OCI-LY1 (cell line): ENCODE data around the gene ADAMTS1.

Source experiments
- H2AFZ ChIP-seq: fragments of 200-600 bp; sonication (generic), shearing (Covaris generic); 2 replicates; pipeline ENCODE4 v1.6.0; 2014; ENCODE audit warnings: antibody characterized with exemption, mild to moderate bottlenecking, low read length
- H3F3A ChIP-seq: fragments of 200-600 bp; sonication (generic), shearing (Covaris generic); 2 replicates; pipeline ENCODE4 v1.6.0; 2014; ENCODE audit warnings: mild to moderate bottlenecking, antibody characterized with exemption, low read length, moderate library complexity; ENCODE audit not compliant: insufficient read depth
- H3K27ac ChIP-seq: fragments of 200-600 bp; sonication (generic); 2 replicates; pipeline ENCODE4 v1.5.1; 2014; ENCODE audit warnings: low read length, mixed run types, mild to moderate bottlenecking, low read depth; ENCODE audit not compliant: poor library complexity, severe bottlenecking
- H3K27me3 ChIP-seq: fragments of 200-600 bp; sonication (generic); 2 replicates; pipeline ENCODE4 v1.6.0; 2014; ENCODE audit warnings: antibody characterized with exemption, mild to moderate bottlenecking, low read length, moderate library complexity; ENCODE audit not compliant: insufficient read depth
- H3K36me3 ChIP-seq: fragments of 200-600 bp; sonication (generic); 2 replicates; pipeline ENCODE4 v1.6.1; 2014; ENCODE audit warnings: mild to moderate bottlenecking, antibody characterized with exemption, low read length, moderate library complexity, mixed read lengths; ENCODE audit not compliant: insufficient read depth
- H3K4me1 ChIP-seq: fragments of 200-600 bp; sonication (generic); 2 replicates; pipeline ENCODE4 v1.5.1; 2014; ENCODE audit warnings: mild to moderate bottlenecking, low read length, moderate library complexity; ENCODE audit not compliant: insufficient read depth, severe bottlenecking
- H3K4me2 ChIP-seq: fragments of 200-600 bp; sonication (generic), shearing (Covaris generic); 2 replicates; pipeline ENCODE4 v1.6.1; 2014; ENCODE audit warnings: low read length
- H3K4me3 ChIP-seq: fragments of 200-600 bp; sonication (generic); 2 replicates; pipeline ENCODE4 v1.5.1; 2014; ENCODE audit warnings: low read length, low read depth, mild to moderate bottlenecking, mixed read lengths; ENCODE audit not compliant: poor library complexity, severe bottlenecking
- H3K79me2 ChIP-seq: fragments of 200-600 bp; shearing (Covaris generic); 2 replicates; pipeline ENCODE4 v1.6.1; 2016; ENCODE audit warnings: mixed run types, low read length, mixed read lengths; ENCODE audit not compliant: insufficient read depth
- H3K9ac ChIP-seq: fragments of 200-600 bp; sonication (generic), shearing (Covaris generic); 2 replicates; pipeline ENCODE4 v1.6.1; 2014; ENCODE audit warnings: mild to moderate bottlenecking, low read length, mixed read lengths
- H3K9me2 ChIP-seq: fragments of 200-600 bp; sonication (generic), shearing (Covaris generic); 2 replicates; pipeline ENCODE4 v1.6.1; 2014; ENCODE audit warnings: low read depth, mild to moderate bottlenecking, low read length, mixed read lengths
- H3K9me3 ChIP-seq: fragments of 200-600 bp; shearing (Covaris generic); 2 replicates; pipeline ENCODE4 v1.6.1; 2014; ENCODE audit warnings: low read length, mixed read lengths
- H4K20me1 ChIP-seq: fragments of 200-600 bp; sonication (generic), shearing (Covaris generic); 2 replicates; pipeline ENCODE4 v1.6.0; 2016; ENCODE audit warnings: mild to moderate bottlenecking, low read length; ENCODE audit not compliant: insufficient read depth
- EZH2 ChIP-seq: fragments of 200-600 bp; sonication (generic), shearing (Covaris generic); IDR thresholded peaks from 2 replicates; pipeline ENCODE4 v1.8.0; 2017; ENCODE audit warnings: borderline replicate concordance, mixed run types, mild to moderate bottlenecking, antibody characterized with exemption, low read length, moderate library complexity, mixed read lengths
- TF ChIP-seq, protein P1 (sequence below): fragments of 200-600 bp; sonication (generic), shearing (Covaris generic); IDR thresholded peaks from 2 replicates; pipeline ENCODE4 v1.5.1; 2017; ENCODE audit warnings: mild to moderate bottlenecking, antibody characterized with exemption, low read length, moderate library complexity, mixed read lengths

Gene ADAMTS1

DNA sequence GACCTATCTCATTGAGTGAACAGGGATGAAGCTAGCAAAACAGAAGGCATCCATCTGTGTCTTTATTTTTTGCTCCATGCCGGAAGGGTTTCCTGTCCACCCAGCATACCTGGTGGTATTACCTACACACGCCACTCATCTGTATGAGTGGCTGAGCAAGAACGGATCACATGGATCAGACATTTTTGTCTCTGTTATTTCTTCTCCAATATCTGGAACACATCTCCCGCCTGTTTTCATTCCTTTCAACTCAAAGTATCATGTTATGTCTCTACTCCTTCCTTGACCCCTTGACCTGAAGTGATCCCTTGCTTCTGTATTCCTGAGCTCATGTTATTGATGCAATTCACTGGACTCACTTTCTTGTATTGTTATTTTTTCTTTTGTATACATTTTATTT is 24.7 kb downstream of the ADAMTS1 start:
- H3K4me1 ChIP-seq: no peaks in the 10 kb centered on the region
- TF ChIP-seq, protein P1, sequence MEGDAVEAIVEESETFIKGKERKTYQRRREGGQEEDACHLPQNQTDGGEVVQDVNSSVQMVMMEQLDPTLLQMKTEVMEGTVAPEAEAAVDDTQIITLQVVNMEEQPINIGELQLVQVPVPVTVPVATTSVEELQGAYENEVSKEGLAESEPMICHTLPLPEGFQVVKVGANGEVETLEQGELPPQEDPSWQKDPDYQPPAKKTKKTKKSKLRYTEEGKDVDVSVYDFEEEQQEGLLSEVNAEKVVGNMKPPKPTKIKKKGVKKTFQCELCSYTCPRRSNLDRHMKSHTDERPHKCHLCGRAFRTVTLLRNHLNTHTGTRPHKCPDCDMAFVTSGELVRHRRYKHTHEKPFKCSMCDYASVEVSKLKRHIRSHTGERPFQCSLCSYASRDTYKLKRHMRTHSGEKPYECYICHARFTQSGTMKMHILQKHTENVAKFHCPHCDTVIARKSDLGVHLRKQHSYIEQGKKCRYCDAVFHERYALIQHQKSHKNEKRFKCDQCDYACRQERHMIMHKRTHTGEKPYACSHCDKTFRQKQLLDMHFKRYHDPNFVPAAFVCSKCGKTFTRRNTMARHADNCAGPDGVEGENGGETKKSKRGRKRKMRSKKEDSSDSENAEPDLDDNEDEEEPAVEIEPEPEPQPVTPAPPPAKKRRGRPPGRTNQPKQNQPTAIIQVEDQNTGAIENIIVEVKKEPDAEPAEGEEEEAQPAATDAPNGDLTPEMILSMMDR: no peak
- no peak for TF ChIP-seq EZH2
- H3K36me3 ChIP-seq: no peaks in the 10 kb centered on the region
- H2AFZ ChIP-seq: no peak overlapping the region
- H3K9me3 ChIP-seq: no peaks in the 10 kb centered on the region
- no peak overlapping the region for H3K4me3 ChIP-seq
- no peaks in the 10 kb centered on the region for H3F3A ChIP-seq
- no peaks in the 10 kb centered on the region for H3K27me3 ChIP-seq
- no peaks in the 10 kb centered on the region for H3K79me2 ChIP-seq
- H4K20me1 ChIP-seq: no peaks in the 10 kb centered on the region
- H3K9me2 ChIP-seq: no peaks in the 10 kb centered on the region
- H3K9ac ChIP-seq: no peak overlapping the region
- no peak overlapping the region for H3K27ac ChIP-seq
- H3K4me2 ChIP-seq: no peak overlapping the region

DNA sequence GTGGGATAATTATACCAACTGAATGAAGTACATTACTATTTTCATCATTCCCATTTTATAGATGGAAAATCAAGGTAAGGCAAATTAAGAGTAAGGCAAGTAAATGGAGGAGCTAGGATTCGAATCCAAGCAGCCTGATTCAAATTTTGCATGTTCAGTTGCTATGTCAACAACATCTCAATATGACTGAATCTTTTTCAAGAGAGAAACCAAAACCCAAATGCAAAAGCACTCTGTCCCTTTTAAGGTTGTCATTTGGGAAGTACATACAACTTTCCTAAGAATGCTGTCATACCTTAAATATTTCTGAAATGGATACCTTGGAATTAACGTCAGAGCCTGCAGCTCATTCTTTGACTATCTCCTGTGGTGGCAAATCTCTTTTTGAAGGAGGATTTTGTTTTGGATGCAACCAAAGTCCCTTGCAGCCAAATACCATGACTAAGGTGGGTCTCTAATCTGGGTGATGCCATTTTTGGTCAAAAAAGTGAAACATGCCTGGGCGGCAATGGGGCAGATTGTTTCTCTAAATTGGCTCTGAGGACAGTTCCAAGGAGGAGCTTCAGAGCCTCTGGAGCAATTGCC is 25.4 kb downstream of the ADAMTS1 start:
- no peaks in the 10 kb centered on the region for H3K9me2 ChIP-seq

DNA sequence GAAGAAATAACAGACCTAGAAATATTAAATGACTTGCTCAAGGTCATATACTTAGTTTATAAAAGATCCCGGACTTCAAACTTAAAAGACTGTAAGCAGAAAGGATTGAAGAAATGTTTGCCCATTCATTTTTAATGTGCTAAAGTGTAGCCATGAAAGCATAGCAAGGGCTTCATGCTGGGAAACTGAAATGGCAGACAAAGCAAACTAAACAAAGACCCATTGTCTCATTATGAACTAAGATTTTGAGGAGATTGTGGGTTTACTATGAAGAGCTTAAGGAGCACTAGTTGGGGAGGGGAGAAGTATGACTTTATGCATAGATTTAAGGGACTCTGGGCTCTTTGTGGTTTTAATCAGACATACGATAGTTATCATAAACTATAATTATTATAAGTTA is 26.3 kb downstream of the ADAMTS1 start:
- no peak overlapping the region for H3K4me2 ChIP-seq
- H3K4me1 ChIP-seq: no peaks in the 10 kb centered on the region
- H3K79me2 ChIP-seq: no peaks in the 10 kb centered on the region
- no peaks in the 10 kb centered on the region for H3K27me3 ChIP-seq
- no peak overlapping the region for H3K9ac ChIP-seq
- no peaks in the 10 kb centered on the region for H3K36me3 ChIP-seq
- no peak overlapping the region for H3K27ac ChIP-seq
- H3K9me3 ChIP-seq: no peaks in the 10 kb centered on the region
- H3F3A ChIP-seq: no peaks in the 10 kb centered on the region
- no peak overlapping the region for H2AFZ ChIP-seq
- H3K4me3 ChIP-seq: no peak overlapping the region
- H3K9me2 ChIP-seq: no peaks in the 10 kb centered on the region
- no peaks in the 10 kb centered on the region for H4K20me1 ChIP-seq
- TF ChIP-seq EZH2: no peak
- TF ChIP-seq, protein P1: no peak

More for the DNA sequence above, 25.4 kb downstream of the ADAMTS1 start:
- Histone ChIP-seq H2AFZ (no peak overlapping the region), H3K79me2 (no peaks in the 10 kb centered on the region), H3F3A (no peaks in the 10 kb centered on the region), H3K4me2 (no peak overlapping the region), H3K36me3 (no peaks in the 10 kb centered on the region), H3K4me1 (no peaks in the 10 kb centered on the region), H3K4me3 (no peak overlapping the region), H4K20me1 (no peaks in the 10 kb centered on the region), H3K27ac (no peak overlapping the region), H3K9ac (no peak overlapping the region), H3K27me3 (no peaks in the 10 kb centered on the region), H3K9me3 (no peaks in the 10 kb centered on the region)
- TF ChIP-seq EZH2: no peak
- TF ChIP-seq, protein P1: no peak
